ENCODE results near the gene ATF6.

- TF ChIP-seq LEF1 (IDR thresholded peaks at IDR 0.05; ENCODE audit: borderline replicate concordance) (no peak), NFRKB (IDR thresholded peaks at IDR 0.05) (no peak), TARDBP (IDR thresholded peaks at IDR 0.05) (no peak), BHLHE40 (IDR thresholded peaks at IDR 0.05; ENCODE audit: borderline replicate concordance) (no peak), ZNF384 (IDR thresholded peaks at IDR 0.05) (no peak), HDGF (IDR thresholded peaks at IDR 0.05; ENCODE audit: borderline replicate concordance) (no peak)
These were observed 223.7 kb downstream of the ATF6 start for GRCh38 chr1:161989786-161990185.

All from HEK293T (cell line).